BE2C (cell line): ENCODE measurements around the gene GCSAM.

Experiments used
- DNase-seq: peaks from one replicate; pipeline ENCODE4 v3.0.0-alpha.2; 2020
- H3K27me3 ChIP-seq: fragments of 250-450 bp; sonication (Bioruptor Pico); 2 replicates; pipeline ENCODE4 v1.5.1; 2020; ENCODE audit warnings: mild to moderate bottlenecking
- H3K36me3 ChIP-seq: fragments of 250-450 bp; sonication (Bioruptor Pico); 2 replicates; pipeline ENCODE4 v1.5.1; 2020; ENCODE audit warnings: mild to moderate bottlenecking
- H3K4me1 ChIP-seq: fragments of 250-450 bp; sonication (Bioruptor Pico); 2 replicates; pipeline ENCODE4 v1.5.1; 2020
- H3K4me3 ChIP-seq: 2 replicates; pipeline ENCODE4 v1.5.1; 2011; ENCODE audit warnings: low read depth, low read length
- H3K9me3 ChIP-seq: fragments of 250-450 bp; sonication (Bioruptor Pico); 2 replicates; pipeline ENCODE4 v1.5.1; 2020
- CTCF ChIP-seq: IDR thresholded peaks from 2 replicates; pipeline ENCODE4 v1.5.1; 2012; ENCODE audit warnings: mild to moderate bottlenecking, low read depth, low read length

GCSAM gene

GRCh38 chr3:112115806-112116383 is 17.2 kb downstream of the GCSAM start:
- no peaks in the 10 kb centered on the region for H3K36me3 ChIP-seq
- TF ChIP-seq CTCF = no peak
- no peaks in the 10 kb centered on the region for H3K4me1 ChIP-seq
- DNase-seq = no peak
- H3K27me3 ChIP-seq = no peaks in the 10 kb centered on the region
- H3K4me3 ChIP-seq = no peak overlapping the region
- H3K9me3 ChIP-seq = no peaks in the 10 kb centered on the region

- Histone ChIP-seq H3K27me3 (no peaks in the 10 kb centered on the region), H3K36me3 (no peaks in the 10 kb centered on the region), H3K4me3 (no peak overlapping the region), H3K4me1 (no peaks in the 10 kb centered on the region), H3K9me3 (no peaks in the 10 kb centered on the region)
- TF ChIP-seq CTCF = no peak
- no peak for DNase-seq
Measured at GRCh38 chr3:112115161-112115739, 17.8 kb downstream of the GCSAM start.

GRCh38 chr3:112114576-112115160 is 18.4 kb downstream of the GCSAM start:
- Histone ChIP-seq H3K27me3 (no peaks in the 10 kb centered on the region), H3K36me3 (no peaks in the 10 kb centered on the region), H3K9me3 (no peaks in the 10 kb centered on the region), H3K4me3 (no peak overlapping the region), H3K4me1 (no peaks in the 10 kb centered on the region)
- TF ChIP-seq CTCF = no peak
- DNase-seq = no peak

- H3K27me3 ChIP-seq = no peaks in the 10 kb centered on the region
- peak; percentile 96 for TF ChIP-seq CTCF
- no peaks in the 10 kb centered on the region for H3K4me1 ChIP-seq
- H3K9me3 ChIP-seq = no peaks in the 10 kb centered on the region
- peak; percentile 66 for DNase-seq
- H3K4me3 ChIP-seq = no peak overlapping the region
- H3K36me3 ChIP-seq = no peaks in the 10 kb centered on the region
Measured at GRCh38 chr3:112111785-112112402, 21.2 kb downstream of the GCSAM start.

- H3K4me3 ChIP-seq = no peak overlapping the region
- H3K36me3 ChIP-seq = no peaks in the 10 kb centered on the region
- TF ChIP-seq CTCF = no peak
- no peaks in the 10 kb centered on the region for H3K27me3 ChIP-seq
- DNase-seq = no peak
- H3K4me1 ChIP-seq = no peaks in the 10 kb centered on the region
- H3K9me3 ChIP-seq = no peaks in the 10 kb centered on the region
Measured at GRCh38 chr3:112109322-112109721, 23.7 kb downstream of the GCSAM start.

GRCh38 chr3:112104774-112105173 is 28.3 kb downstream of the GCSAM start:
- H3K36me3 ChIP-seq = no peaks in the 10 kb centered on the region
- no peaks in the 10 kb centered on the region for H3K4me1 ChIP-seq
- no peak for DNase-seq
- H3K27me3 ChIP-seq = no peaks in the 10 kb centered on the region
- no peaks in the 10 kb centered on the region for H3K9me3 ChIP-seq
- no peak for TF ChIP-seq CTCF
- H3K4me3 ChIP-seq = no peak overlapping the region
